ENCODE data around the gene IER5.

Gene IER5

GRCh38 chr1:181077576-181078242 is 10.8 kb upstream of the IER5 start:
- DNase-seq = no peak

- no peak for DNase-seq
Measured at GRCh38 chr1:181079382-181079781, 9.1 kb upstream of the IER5 start.

DNA sequence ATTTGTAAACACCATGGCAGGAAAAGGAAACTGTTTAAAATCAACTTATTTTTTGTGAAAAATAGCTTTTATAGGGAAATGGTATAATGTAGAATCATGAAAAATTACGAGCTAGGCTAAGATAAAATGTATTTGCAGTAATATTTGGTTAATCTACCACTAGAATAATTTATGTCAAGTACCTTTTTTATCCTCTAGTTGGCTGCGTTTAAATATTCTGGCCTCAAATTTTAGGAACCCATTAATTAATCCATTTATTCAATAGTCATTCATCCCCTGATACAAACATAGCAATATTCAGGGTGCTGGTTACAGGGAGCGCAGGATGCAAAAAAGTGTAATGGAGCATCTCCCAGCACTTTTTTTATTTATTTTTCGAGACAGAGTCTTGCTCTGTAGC is 8.6 kb upstream of the IER5 start:
- no peak for DNase-seq

DNA sequence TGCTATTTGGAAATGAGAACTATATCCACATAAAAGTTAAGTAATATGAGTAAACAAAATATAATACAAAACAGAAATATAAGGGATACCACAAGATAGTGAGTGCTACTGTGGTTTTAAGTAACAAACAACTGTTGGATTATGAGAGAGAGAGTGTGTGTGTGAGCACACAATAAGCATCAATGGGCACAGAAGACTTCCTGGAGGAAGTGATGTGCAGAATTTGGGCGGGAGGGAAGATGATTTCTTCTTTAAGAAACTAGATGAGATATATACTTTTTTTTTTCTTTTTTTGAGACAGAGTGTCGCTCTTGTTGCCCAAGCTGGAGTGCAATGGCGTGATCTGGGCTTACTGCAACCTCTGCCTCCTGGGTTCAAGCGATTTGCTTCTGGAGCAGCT is 7.9 kb upstream of the IER5 start:
- no peak for DNase-seq

- DNase-seq = no peak
Measured at GRCh38 chr1:181081395-181081794, 7.1 kb upstream of the IER5 start.

GRCh38 chr1:181083842-181084605 is 4.5 kb upstream of the IER5 start:
- peak; percentile 94 to 97 for DNase-seq

GRCh38 chr1:181084606-181084969 is 3.9 kb upstream of the IER5 start:
- no peak for DNase-seq

DNA sequence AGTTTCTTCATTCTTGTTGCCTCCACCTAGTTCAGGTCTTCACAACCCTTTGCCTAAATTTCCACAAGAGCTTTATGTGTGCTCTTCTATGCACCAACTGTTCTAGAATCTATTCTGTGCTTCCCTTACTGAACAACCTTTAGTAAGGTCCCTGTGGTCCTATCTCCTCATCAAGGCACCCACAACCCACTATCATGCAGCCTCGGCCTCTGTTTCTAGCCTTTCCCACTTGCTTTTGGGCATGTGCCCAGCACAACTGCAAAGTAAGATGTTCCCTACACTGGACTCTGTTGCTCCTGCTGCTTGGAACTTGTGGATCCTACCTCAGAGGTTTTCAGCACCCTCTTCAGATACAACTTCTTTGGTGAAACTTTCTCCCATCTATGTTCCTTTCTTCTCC is 2.4 kb upstream of the IER5 start:
- DNase-seq = no peak

DNA sequence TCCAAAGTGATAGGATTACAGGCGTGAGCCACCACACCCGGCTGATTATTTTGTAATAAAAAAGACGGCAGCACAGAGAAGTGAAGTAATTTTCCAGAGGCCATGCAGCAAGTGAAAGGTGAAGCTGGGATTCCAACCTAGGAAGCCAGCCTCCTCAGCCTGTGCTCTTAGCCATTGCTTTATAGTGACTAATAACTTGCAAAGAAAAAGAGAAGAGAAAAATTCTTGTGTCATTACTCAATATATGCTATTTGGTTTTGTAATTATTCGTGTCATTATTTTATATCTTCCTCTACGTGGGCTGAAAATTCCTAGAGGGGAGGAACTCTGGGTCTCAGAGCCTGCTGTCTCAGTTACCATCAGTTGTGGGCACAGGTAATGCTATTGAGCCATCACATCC is 1.6 kb upstream of the IER5 start:
- no peak for DNase-seq

GRCh38 chr1:181087400-181087901 is 1.0 kb upstream of the IER5 start:
- peak; percentile 83 to 91 for DNase-seq

DNA sequence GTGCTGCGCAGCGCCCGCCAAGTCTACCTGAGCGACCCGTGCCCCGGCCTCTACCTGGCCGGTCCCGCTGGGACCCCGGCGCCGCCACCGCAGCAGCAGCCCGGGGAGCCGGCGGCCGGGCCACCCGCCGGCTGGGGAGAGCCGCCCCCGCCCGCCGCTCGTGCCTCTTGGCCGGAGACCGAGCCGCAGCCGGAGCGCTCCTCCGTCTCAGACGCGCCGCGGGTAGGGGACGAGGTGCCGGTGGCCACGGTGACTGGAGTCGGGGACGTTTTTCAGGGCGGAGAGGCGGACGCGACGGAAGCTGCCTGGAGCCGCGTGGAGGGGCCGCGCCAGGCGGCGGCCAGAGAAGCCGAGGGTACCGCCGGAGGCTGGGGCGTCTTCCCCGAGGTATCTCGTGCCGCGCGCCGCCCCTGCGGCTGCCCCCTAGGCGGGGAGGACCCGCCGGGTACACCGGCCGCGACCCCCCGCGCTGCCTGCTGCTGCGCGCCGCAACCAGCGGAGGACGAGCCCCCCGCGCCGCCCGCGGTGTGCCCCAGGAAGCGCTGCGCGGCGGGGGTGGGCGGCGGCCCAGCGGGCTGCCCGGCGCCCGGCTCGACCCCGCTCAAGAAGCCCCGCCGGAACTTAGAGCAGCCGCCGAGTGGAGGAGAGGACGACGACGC is 646 bp downstream of the IER5 start:
- DNase-seq = no peak

DNA sequence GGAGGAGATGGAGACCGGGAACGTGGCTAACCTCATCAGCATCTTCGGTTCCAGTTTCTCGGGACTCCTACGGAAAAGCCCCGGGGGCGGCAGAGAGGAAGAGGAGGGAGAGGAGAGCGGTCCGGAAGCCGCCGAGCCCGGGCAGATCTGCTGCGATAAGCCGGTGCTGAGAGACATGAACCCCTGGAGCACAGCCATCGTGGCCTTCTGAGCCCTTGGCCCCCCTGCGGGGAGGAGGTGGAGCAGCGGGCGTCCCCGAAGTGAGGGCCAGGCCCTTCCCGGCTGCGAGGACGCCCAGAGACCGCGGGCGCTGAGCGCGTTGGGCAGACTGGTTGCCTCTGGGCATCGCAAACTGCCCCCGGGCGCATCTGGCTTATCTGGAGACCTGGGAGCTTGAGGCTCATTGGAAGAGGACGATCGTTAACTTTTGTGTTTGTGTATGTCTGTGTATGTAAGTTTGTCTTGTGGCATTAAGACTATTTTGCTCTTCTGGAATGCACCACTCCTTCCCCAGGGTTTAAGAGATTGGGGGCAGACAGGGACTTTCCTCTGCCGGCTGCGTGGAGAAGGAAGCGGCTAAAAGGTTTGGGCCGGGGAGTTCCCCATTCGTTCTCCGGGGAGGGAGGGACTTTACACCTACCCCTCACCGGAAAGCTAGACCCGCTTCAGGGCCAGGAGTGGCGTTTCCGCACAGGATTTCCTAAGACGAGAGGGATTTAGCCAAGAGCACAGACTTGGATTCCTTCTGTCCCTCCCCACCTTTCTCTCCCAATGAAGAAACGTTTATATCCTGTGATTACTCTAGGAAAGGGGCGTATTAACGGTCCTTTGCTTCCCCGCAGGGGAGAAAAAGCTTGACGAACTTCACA is 1.4 kb downstream of the IER5 start:
- DNase-seq = peak; percentile 64 to 73

DNA sequence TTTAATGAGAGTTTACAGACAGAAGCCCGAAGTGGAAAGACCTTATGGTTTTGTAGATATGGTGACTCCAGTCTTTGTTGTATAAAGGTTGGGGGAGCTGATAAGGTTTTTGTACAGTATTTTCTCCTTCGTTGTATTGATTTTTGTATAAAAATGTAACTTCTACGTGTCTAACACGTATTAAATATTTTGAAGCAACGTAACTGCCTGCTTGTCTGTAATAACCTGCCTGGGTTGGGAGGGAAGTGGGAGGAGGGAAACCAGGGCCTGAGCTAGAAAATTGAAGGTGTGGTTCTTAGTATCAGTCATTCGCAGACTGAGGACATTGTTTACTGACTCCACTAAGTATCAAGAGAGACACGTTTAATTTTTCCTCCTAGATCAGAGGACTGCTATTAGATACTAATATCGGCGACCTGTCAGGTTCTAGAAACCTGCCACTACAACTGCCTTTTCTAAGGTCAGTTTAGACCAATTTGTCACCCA is 2.2 kb downstream of the IER5 start:
- DNase-seq = no peak

- DNase-seq = no peak
Measured at GRCh38 chr1:181091309-181092040, 3.0 kb downstream of the IER5 start.

GRCh38 chr1:181092056-181092455 is 3.6 kb downstream of the IER5 start:
- DNase-seq = no peak

DNA sequence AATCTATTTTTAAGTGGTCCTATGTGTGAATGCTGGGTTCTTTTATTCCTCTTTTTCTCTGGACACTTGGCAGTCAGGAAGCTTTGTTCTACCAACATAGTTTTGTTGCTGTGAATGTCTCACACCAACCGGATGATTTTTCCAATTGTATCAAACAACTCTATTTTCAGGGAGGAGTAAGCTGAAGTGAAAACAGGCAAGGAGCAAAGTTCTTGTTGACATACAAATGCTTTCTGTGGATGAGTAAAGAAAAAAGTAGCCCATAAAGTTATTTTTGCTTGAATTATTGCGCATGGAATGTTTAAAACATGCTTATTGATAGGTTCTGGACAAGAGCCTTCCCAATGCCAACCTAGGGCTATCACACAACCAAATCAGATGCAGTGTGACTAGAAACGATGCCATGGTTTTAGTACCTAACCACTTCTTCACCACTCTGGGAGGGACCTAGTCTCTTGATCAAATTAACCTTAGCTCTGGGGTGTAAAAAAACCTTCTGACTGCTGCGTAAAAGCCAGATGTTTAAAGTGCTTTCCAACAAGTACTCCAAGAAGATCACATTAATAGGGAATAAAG is 4.5 kb downstream of the IER5 start:
- DNase-seq = no peak

GRCh38 chr1:181094416-181095212 is 6.1 kb downstream of the IER5 start:
- DNase-seq = no peak

DNA sequence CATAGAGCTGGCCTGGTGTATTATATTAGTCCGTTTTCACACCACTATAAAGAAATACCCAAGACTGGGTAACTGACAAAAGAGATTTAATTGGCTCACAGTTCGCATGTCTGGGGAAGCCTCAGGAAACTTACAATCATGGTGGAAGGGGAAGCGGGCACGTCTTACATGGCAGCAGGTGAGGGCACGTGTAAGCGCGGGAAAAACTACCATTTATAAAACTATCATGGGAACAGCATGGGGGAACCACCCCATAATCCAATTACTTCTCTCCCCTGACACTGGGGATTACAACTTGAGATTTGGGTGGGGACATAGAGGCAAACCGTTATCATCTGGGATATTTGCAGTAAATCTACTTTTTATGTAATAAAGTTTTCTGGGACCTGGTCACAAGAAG is 6.8 kb downstream of the IER5 start:
- no peak for DNase-seq

DNA sequence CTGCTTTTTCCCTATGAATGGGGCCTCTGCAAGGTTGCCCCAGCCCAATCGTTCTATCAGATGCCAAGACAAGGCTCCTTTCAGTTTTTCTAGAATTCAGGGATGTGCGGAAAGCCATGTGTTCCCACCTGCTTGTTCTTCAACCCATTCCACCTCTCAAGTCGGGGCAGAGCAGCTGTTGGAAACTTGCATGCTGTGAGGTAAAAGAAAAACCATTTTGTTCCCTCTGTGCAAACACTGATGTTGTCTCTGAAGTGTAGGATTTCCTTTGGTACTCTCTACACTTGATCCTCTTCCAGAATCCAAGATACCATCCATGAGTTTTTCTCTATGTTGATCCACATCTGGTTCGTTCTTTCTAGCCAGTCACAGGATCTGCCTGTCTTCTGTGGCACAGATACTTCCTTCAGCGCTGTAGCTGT is 7.3 kb downstream of the IER5 start:
- DNase-seq = no peak

DNA sequence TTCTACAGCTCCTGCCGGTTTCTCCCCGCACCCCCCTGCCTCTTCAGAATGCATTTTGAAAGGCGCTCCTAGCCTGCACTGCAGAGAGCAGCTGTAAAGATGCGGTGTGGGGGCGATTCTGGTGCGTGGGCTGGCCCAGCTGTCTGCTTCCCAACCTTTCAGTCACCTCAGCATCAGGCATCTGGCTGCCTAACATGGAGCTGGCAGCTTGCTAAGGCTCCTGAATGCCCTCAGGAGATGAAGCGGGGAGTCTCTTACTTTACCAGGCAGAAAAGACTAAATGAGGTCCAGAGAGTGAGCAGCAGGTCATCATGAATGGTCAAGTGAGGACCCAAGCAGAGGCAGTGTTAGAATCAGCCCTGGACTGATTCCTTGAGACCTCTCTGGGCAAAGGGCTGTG is 8.7 kb downstream of the IER5 start:
- DNase-seq = no peak
